ENCODE measurements around the gene CDHR3. TPM values are rescaled to one million over a fixed set of nuclear protein-coding genes. Genes with fewer than 3 reads are reported as not detected.
"Not testable (repeated sequence)": the region's sequence is repeated elsewhere in the genome, so short reads cannot be mapped to it uniquely, and the experiment has no call there.

CDHR3 gene
- total and polyA plus RNA-seq, 2 donors = 4.0 to 10.8 TPM

DNA sequence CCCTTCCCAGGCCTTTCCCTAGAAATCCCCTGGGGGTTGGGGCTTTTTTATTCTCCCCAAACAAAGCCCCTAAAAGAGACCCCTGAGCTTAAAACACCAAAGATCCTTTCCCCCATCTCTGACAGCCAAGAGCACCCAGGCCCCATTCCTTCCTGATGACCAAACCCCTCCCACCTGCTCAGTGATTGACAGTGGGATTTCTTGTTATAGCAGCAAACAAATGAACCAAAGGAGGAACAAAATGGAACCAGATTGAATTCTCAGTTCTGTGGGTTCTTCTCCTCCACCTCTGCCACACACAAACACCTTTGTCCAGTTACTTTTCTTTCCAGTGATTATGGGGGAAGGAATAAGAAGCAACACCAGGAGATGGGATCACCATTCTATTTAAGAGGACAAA, 21.5 kb upstream of the CDHR3 start:
- no peak for DNase-seq (ENCODE audit: extremely low spot score)
- Histone ChIP-seq H3K27ac (ENCODE audit: low read depth) (no peak overlapping the region), H3K36me3 (ENCODE audit: insufficient read depth) (no peaks in the 10 kb centered on the region), H3K4me1 (ENCODE audit: insufficient read depth) (no peaks in the 10 kb centered on the region), H3K4me3 (ENCODE audit: low read depth, low read length) (no peak overlapping the region)

DNA sequence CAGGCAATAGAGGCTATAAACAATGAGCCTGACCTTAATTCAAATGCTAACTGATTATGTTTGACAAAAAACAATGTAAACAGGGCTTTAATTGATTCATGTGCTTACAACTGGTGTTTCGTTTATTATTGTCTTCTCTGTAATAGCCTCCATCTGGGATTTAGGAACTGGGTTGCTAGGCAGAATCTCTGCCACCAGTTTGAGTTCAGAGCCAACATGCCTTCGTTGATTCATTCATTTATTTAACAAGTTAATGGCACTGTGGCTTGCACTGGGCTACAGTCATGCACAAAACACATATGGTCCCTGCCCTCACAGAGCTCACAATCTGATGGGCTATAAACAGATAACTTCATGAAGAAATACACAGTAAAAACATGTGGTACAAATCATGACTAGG, 19.6 kb upstream of the CDHR3 start:
- DNase-seq (ENCODE audit: extremely low spot score) = no peak
- no peaks in the 10 kb centered on the region for H3K36me3 ChIP-seq (ENCODE audit: insufficient read depth)
- H3K4me1 ChIP-seq (ENCODE audit: insufficient read depth) = no peaks in the 10 kb centered on the region
- no peak overlapping the region for H3K27ac ChIP-seq (ENCODE audit: low read depth)
- WGBS = 65% methylated on average over 2 of the region's 2 CpGs
- no peak overlapping the region for H3K4me3 ChIP-seq (ENCODE audit: low read depth, low read length)

DNA sequence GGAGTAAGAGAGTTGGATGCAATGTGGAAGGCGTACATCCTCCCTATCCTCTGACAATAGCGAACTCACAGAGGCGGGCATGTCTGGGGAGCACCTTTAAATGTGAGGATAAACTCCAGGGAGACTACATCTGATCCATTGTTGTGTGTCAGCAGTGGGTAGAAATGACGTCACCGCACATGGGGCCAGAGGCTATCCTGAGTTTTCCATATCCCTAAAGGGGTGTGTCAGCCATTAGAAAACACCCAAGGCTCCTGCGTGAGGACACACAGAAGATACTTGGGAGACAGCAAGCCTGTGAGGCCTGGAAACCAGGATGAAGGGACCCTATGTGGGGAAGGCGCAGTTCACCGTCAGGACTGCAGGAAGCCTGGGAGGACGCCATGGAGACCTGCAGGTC, 17.2 kb upstream of the CDHR3 start:
- Histone ChIP-seq H3K36me3 (ENCODE audit: insufficient read depth) (no peaks in the 10 kb centered on the region), H3K27ac (ENCODE audit: low read depth) (no peak overlapping the region), H3K4me1 (ENCODE audit: insufficient read depth) (no peaks in the 10 kb centered on the region), H3K4me3 (ENCODE audit: low read depth, low read length) (no peak overlapping the region)
- WGBS = 91% methylated on average over 9 of the region's 9 CpGs
- DNase-seq (ENCODE audit: extremely low spot score) = no peak

DNA sequence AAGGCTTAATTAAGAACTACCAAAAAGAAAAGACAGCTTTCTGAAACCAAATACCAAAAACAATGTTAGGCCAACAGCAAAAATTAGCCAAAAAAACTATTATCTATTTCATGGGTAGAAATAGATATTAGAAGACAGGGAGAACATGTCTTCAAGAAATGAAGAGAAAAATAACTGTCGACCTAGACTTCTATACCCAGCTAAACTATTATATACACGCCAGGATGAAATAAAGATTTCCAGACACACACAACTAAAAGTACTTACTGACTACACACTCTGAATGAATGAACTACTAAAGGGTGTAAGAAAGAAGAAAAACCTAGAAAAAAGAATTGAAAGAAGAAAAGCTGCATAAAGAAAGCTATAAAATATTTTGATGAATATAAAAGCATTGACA, 11.5 kb upstream of the CDHR3 start:
- 93% methylated on average over 2 of the region's 2 CpGs for WGBS
- no peak for DNase-seq (ENCODE audit: extremely low spot score)

DNA sequence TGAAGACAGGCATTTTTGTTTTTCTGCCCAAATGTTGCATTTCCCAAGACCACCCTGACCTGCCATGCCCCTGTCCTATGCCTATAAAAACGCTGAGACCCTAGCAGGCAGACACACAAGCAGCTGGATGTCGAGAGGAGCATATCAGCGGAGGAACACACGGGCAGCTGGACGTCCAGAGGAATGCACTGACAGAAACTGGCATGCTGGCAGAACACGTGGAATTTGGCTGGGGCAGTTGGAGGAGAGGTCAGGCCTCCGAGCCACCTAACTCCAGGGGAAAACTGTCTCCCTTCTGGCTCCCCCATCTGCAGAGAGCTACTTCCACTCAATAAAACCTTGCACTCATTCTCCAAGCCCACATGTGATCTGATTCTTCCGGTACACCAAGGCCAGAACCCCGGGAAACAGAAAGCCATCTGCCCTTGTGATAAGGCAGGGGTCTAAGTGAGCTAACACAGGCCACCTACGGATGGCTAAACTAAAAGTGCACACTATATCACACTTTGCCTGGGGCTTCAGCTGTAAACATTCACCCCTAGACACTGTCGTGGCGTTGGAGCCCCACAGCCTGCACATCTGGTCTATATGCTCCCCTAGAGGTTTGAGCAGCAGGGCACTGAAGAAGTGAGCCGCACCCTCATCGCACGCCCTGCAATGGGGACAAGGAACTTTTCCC, 10.0 kb upstream of the CDHR3 start:
- 67% methylated on average over 15 of the region's 15 CpGs for WGBS
- Histone ChIP-seq H3K4me1 (ENCODE audit: insufficient read depth) (no peaks in the 10 kb centered on the region), H3K4me3 (ENCODE audit: low read depth, low read length) (no peak overlapping the region), H3K36me3 (ENCODE audit: insufficient read depth) (no peaks in the 10 kb centered on the region), H3K27ac (ENCODE audit: low read depth) (no peak overlapping the region)
- DNase-seq (ENCODE audit: extremely low spot score) = no peak

More for the DNA sequence above, 11.5 kb upstream of the CDHR3 start:
- Histone ChIP-seq H3K4me3 (ENCODE audit: low read depth, low read length) (no peak overlapping the region), H3K27ac (ENCODE audit: low read depth) (no peak overlapping the region), H3K4me1 (ENCODE audit: insufficient read depth) (no peaks in the 10 kb centered on the region), H3K36me3 (ENCODE audit: insufficient read depth) (no peaks in the 10 kb centered on the region)

DNA sequence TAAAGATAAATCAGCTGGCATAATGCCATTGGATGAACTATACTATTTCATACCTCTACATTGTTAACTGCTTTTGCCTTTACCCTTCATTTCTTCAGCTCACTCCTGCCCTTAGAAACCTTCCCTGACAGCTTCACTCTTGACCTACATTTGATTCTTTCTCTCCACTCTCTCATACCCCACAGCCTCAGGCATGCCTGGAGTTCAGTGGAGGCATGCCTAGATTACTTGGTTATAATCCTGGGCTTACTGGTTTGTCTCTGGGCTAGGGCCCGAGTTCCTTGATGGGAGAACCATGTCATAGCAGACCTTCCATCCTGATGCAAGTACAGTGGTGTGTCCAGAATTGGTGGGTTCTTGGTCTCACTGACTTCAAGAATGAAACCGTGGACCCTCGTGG, 8.4 kb upstream of the CDHR3 start:
- whole genome bisulfite sequencing = 89% methylated on average over 3 of the region's 3 CpGs
- no peaks in the 10 kb centered on the region for H3K4me1 ChIP-seq (ENCODE audit: insufficient read depth)
- DNase-seq (ENCODE audit: extremely low spot score) = no peak
- no peak overlapping the region for H3K27ac ChIP-seq (ENCODE audit: low read depth)
- no peak overlapping the region for H3K4me3 ChIP-seq (ENCODE audit: low read depth, low read length)
- no peaks in the 10 kb centered on the region for H3K36me3 ChIP-seq (ENCODE audit: insufficient read depth)

DNA sequence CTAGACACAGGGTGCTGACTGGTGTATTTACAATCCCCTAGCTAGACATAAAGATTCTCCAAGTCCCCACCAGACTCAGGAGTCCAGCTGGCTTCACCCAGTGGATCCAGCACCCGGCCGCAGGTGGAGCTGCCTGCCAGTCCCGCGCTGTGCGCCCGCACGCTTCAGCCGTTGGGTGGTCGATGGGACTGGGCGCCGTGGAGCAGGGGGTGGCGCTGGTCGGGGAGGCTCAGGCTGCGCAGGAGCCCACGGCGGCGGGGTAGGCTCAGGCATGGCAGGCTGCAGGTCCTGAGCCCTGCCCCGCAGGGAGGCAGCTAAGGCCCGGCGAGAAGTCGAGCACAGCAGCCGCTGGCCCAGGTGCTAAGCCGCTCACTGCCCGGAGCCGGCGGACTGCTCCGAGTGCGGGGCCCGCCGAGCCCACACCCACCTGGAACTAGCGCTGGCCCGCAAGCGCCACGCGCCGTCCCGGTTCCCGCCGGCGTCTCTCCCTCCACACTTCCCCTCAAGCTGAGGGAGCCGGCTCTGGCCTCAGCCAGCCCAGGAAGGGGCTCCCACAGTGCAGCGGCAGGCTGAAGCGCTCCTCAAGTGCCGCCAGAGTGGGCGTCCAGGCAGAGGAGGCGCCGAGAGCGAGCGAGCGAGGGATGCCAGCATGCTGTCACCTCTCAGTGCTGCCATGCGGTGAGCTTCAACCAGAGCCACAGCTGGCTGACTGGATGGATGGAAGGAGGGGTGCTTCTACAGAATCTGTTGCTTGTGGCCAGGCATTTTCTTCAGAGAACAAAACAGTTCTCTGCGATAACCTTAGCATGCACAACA, 7.2 kb upstream of the CDHR3 start:
- H3K36me3 ChIP-seq (ENCODE audit: insufficient read depth); DNase-seq (ENCODE audit: extremely low spot score); H3K4me1 ChIP-seq (ENCODE audit: insufficient read depth); H3K27ac ChIP-seq (ENCODE audit: low read depth); H3K4me3 ChIP-seq (ENCODE audit: low read depth, low read length): not testable (repeated sequence)
- WGBS = 88% methylated on average over 52 of the region's 52 CpGs

DNA sequence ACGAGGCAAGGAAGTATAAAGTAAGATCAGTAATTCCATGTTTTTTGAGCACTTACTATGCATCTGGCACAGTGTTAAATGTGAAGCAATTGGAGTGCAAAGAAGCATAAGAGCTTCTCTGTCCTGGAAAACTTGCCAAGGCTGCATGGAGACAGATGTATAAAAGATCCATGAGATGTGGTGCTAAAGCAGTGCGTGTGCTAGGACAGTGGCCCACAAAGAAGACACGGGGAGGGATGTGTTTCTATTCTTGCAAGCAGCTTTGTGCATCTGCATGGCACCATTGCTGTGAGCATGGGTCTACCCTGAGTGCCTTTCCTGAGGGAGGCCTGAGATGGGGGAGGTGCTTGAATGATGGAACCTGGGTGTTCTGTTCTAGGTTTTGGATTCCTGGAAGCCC, 5.1 kb upstream of the CDHR3 start:
- 75% methylated on average over 3 of the region's 3 CpGs for WGBS
- Histone ChIP-seq H3K4me3 (ENCODE audit: low read depth, low read length) (no peak overlapping the region), H3K4me1 (ENCODE audit: insufficient read depth) (no peaks in the 10 kb centered on the region), H3K27ac (ENCODE audit: low read depth) (no peak overlapping the region), H3K36me3 (ENCODE audit: insufficient read depth) (no peaks in the 10 kb centered on the region)
- no peak for DNase-seq (ENCODE audit: extremely low spot score)

DNA sequence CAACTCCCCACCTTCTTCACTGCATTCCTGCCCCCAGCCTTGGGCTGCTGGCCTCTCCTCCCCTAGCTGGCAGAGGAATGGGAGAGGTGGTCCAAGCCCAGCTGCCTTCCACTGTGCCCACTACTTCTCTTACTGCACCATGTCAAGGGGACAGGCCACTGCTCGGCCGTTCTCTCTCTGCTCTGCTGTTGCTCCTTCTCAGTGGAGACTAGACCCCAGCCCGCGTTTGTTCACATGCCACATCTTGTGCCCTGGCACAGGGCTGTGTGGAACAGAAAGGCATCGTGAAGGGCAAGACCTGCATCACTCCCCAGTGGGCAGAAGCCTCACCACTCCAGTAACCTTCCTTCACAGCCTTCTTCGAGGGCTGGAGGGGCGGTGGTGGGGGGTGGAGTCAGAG, 711 bp upstream of the CDHR3 start:
- H3K4me3 ChIP-seq (ENCODE audit: low read depth, low read length) = no peak overlapping the region
- no peak overlapping the region for H3K27ac ChIP-seq (ENCODE audit: low read depth)
- no peaks in the 10 kb centered on the region for H3K4me1 ChIP-seq (ENCODE audit: insufficient read depth)
- WGBS = 87% methylated on average over 7 of the region's 7 CpGs
- H3K36me3 ChIP-seq (ENCODE audit: insufficient read depth) = no peaks in the 10 kb centered on the region
- no peak for DNase-seq (ENCODE audit: extremely low spot score)

DNA sequence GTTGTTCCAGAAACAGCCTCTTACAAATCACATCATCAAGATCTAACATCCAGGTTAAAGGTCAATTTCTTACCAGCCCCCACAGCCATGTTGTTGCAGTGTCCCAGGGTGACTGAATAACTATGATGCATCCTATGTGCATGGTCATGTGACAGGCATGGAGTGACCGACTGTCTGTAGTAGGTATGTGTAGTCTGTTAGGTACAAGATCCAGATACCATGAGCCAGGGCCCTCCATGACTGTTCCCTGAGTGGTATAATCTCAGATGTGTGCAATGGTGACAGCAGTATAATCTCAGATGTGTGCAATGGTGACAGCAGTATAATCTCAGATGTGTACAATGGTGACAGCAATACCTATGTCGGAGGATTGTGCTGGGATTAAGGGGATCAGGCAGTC, 8.8 kb downstream of the CDHR3 start:
- WGBS = 86% methylated on average over 2 of the region's 2 CpGs
- Histone ChIP-seq H3K36me3 (ENCODE audit: insufficient read depth) (no peaks in the 10 kb centered on the region), H3K4me1 (ENCODE audit: insufficient read depth) (no peaks in the 10 kb centered on the region), H3K4me3 (ENCODE audit: low read depth, low read length) (no peak overlapping the region), H3K27ac (ENCODE audit: low read depth) (no peak overlapping the region)
- no peak for DNase-seq (ENCODE audit: extremely low spot score)

DNA sequence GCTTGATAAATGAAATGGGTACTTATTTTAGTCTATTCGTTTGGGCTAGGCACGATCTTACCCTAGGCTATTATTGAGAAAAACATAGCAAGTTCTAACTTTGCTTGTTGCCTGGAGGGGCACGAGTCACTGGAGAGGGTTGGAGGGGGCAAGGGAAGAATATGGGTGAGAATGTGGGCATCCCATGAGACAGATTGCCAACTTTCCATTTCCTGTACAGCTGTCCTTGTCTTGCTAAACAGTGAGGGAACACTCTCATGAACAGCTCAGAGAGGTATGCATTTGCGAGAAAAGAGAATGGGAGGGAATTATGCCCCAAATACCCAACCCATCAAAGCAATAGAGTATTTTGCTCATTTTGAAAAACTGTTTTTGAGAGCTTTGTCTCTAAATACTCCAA, 9.2 kb downstream of the CDHR3 start:
- no peak overlapping the region for H3K27ac ChIP-seq (ENCODE audit: low read depth)
- no peaks in the 10 kb centered on the region for H3K36me3 ChIP-seq (ENCODE audit: insufficient read depth)
- no peaks in the 10 kb centered on the region for H3K4me1 ChIP-seq (ENCODE audit: insufficient read depth)
- no peak for DNase-seq (ENCODE audit: extremely low spot score)
- WGBS = 68% methylated on average over 4 of the region's 4 CpGs
- no peak overlapping the region for H3K4me3 ChIP-seq (ENCODE audit: low read depth, low read length)

DNA sequence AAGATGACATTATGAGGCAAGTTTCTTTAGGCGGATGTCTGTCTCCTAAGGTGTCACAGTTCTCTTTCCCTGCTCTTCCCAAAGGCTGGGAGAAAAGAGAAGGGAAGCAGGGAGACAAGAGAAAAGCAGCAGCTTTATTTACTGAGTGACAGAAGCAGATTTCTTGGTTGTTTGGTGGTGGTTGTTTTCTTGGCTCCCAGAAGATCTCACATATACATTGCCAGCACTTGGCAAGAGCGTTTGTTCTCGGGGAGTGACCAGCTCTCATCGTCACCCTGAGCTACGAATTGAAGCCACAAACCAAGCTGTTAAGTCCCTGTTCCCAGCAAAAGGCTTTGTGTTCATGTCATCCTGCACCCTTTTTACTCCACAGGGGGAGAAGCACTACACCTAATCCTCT, 11.4 kb downstream of the CDHR3 start:
- Histone ChIP-seq H3K36me3 (ENCODE audit: insufficient read depth) (no peaks in the 10 kb centered on the region), H3K27ac (ENCODE audit: low read depth) (no peak overlapping the region), H3K4me1 (ENCODE audit: insufficient read depth) (no peaks in the 10 kb centered on the region), H3K4me3 (ENCODE audit: low read depth, low read length) (no peak overlapping the region)
- WGBS = 75% methylated on average over 5 of the region's 5 CpGs
- DNase-seq (ENCODE audit: extremely low spot score) = no peak

DNA sequence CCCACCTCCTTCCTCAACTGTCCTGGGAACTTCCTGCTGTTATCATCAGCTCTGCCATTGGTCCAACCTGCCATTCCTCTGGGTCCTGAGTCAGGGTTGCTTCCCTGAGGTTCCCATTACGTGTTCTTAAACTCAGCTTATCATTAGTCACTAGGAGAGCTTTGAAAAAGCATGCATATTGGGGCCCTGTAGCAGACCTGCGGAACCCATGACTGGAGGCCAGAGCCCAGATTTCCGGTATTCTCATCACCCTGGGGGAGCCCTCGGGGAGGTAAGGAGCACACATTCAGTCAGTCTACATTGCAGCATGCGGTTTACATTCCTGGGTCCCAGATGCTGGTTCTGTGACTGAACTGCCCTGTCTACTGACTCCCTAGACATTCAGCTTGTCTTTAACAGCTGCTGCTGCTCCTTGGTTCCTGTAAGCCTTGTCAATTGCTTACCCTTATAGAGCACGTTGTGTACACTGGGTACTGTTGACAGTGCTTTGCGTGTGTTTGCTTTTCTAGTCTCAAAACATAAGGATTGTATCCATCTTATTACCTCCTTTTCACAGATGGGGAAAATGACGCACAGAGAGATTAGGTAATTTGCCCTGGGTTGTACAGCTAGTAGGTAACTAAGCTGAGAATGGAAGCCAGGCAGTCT, 12.8 kb downstream of the CDHR3 start:
- no peak for DNase-seq (ENCODE audit: extremely low spot score)
- H3K36me3 ChIP-seq (ENCODE audit: insufficient read depth) = no peaks in the 10 kb centered on the region
- H3K4me3 ChIP-seq (ENCODE audit: low read depth, low read length) = no peak overlapping the region
- H3K4me1 ChIP-seq (ENCODE audit: insufficient read depth) = no peaks in the 10 kb centered on the region
- no peak overlapping the region for H3K27ac ChIP-seq (ENCODE audit: low read depth)
- 81% methylated on average over 8 of the region's 8 CpGs for WGBS

DNA sequence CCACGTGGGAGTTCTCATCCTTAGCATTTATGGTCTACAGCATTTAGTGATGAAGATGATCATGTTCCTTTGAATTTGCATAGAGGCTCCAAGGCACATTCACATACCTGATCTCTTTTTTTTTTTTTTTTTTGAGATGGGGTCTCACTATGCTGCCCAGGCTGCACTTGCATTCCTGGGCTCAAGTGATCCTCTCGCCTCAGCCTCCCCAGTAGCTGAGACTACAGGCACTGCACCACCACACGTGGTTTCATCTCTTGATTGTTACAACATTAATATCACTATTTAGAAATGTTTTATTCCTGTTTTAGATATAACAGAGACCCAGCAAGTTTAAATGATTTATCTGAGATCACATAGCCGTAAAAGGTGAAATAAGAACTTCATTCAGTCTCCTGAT, 13.8 kb downstream of the CDHR3 start:
- Histone ChIP-seq H3K4me1 (ENCODE audit: insufficient read depth) (no peaks in the 10 kb centered on the region), H3K36me3 (ENCODE audit: insufficient read depth) (no peaks in the 10 kb centered on the region), H3K27ac (ENCODE audit: low read depth) (no peak overlapping the region), H3K4me3 (ENCODE audit: low read depth, low read length) (no peak overlapping the region)
- DNase-seq (ENCODE audit: extremely low spot score) = no peak
- 93% methylated on average over 4 of the region's 4 CpGs for WGBS

All from urinary bladder (tissue), 4 donors.